ENCODE results near the gene FOXQ1. TPM values are rescaled to one million over a fixed set of nuclear protein-coding genes. Genes with fewer than 3 reads are reported as not detected.

Gene FOXQ1
- total and polyA plus RNA-seq, 2 of the 13 experiments (the other 11 are each of a cell fraction or from before 2014, with no cell fraction given): 35.2 to 39.8 TPM

- TF ChIP-seq TP53 (CRISPR knock-in tag; conservative IDR thresholded peaks at IDR 0.05) (peak; percentile 91), GPBP1L1 (CRISPR knock-in tag; IDR thresholded peaks at IDR 0.05) (no peak), ZSCAN20 (CRISPR knock-in tag; IDR thresholded peaks at IDR 0.05; ENCODE audit: borderline replicate concordance) (no peak; the same call in 1 of the 2 replicates), ZNF800 (CRISPR knock-in tag; IDR thresholded peaks at IDR 0.05) (0 out of 2 replicates have a peak, but pooled peaks have one; percentile 62), ZNF747 (CRISPR knock-in tag; IDR thresholded peaks at IDR 0.05; ENCODE audit: borderline replicate concordance) (peak; percentile 93; the same call in 1 of the 2 replicates), TFDP2 (CRISPR knock-in tag; IDR thresholded peaks at IDR 0.05) (peak; percentile 78), ZNF136 (CRISPR knock-in tag; IDR thresholded peaks at IDR 0.05; ENCODE audit: low read depth) (no peak), ZNF512 (CRISPR knock-in tag; IDR thresholded peaks at IDR 0.05) (peak; percentile 59; the same call in 1 of the 2 replicates), ZNF577 (CRISPR knock-in tag; IDR thresholded peaks at IDR 0.05; ENCODE audit: borderline replicate concordance, low read depth) (no peak), ZNF792 (CRISPR knock-in tag; IDR thresholded peaks at IDR 0.05) (peak; percentile 98), ZNF7 (CRISPR knock-in tag; IDR thresholded peaks at IDR 0.05) (no peak; the same call in 1 of the 2 replicates), CSRNP1 (CRISPR knock-in tag; IDR thresholded peaks at IDR 0.05) (peak; percentile 79; the same call in 1 of the 2 replicates), ESRRA (CRISPR knock-in tag; IDR thresholded peaks at IDR 0.05; ENCODE audit: low read depth) (peak; percentile 89), ZUFSP (CRISPR knock-in tag; IDR thresholded peaks at IDR 0.05; ENCODE audit: borderline replicate concordance) (no peak), KLF16 (CRISPR knock-in tag; IDR thresholded peaks at IDR 0.05) (peak in 1 of 2 experiments; percentile 100; a peak in 2 of 4 replicates)
Observed at GRCh38 chr6:1267790-1268762, 43.8 kb upstream of the FOXQ1 start (continued).
